ENCODE results near the gene GJB1.

Gene GJB1

DNA sequence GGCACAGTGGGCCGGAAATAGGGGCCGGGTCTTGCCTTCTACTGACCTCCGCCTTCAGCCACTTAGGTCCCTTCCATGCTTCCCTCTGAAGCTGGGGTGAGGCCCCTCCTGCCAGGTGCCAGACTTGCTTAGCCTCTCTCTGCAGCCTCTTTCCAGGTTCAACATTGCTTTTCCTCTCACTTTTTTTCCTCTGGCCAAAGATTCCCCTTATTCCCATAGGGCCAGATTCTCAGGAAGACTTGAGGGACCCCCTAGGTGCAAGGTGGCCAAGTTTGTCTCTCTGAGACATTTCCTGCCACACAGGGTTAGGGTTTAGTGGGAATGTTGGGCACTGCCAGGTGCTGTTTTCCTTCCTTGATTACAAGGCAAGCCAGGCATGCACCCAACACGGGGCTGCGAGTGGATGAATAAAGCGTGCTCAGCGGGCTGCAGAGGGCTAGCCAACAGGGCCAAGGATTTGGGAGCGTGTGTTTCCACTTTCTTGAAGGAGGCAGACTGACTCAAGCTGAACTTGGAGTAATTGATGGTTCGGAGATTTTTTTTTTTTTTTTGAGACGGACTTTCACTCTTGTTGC lies 7.6 kb upstream of the GJB1 start:
- no peak for DNase-seq

DNA sequence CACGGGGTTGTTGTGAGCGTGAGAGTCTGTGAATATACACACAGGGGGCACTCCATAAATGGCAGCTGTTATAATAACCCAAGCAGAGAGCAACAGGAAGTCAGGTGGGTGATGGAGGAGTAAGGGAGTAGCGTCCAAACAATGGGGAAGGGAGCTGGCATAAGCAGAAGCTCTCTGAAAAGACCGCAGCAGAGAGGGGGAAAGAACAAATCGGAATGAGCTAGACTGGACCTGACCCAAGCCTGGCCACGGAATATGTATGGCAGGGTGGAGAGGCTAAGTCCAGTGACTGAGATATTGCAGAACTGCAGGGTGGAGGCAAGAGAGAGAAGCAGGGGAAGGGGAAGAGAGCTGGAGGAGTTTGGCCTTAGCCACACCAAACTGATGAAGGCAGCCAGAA lies 6.5 kb upstream of the GJB1 start:
- no peak for DNase-seq

DNA sequence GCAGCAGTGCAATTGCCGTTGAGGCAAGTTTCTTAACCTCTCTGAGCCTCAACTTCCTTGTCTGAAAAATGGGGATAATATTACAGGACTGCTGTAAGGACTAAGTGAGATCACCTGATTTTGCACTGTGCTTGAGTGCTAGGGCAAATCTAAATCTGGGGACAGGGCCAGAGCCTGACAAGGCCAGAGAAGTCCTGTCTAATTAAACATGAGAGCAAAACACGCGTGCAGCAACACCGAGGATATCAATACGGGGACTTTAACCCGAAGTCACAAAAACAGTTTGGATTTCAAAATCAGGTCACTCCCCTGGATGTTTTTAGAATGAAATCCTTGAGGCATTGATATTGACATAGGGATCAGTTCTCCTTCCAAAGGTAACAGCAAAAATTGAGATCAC lies 5.7 kb upstream of the GJB1 start:
- DNase-seq, result no peak

DNA sequence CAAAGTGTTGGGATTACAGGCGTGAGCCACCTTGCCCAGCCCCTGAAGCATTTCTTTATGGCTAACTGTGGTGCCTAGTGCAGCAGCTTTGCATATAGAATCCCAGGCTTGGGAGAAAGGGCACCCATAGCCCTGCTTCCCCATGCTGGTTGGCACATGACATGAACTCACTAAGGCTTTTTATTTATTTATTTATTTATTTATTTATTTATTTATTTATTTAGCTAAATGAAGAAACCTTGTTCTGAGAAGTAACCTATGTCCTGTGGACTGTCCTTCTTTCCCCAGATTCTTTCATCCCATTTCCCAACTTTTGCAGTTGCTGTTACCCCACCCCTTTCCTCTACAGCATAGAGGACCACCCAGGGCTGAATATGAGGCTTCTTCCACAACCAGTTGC lies 1.9 kb upstream of the GJB1 start:
- DNase-seq, result no peak

DNA sequence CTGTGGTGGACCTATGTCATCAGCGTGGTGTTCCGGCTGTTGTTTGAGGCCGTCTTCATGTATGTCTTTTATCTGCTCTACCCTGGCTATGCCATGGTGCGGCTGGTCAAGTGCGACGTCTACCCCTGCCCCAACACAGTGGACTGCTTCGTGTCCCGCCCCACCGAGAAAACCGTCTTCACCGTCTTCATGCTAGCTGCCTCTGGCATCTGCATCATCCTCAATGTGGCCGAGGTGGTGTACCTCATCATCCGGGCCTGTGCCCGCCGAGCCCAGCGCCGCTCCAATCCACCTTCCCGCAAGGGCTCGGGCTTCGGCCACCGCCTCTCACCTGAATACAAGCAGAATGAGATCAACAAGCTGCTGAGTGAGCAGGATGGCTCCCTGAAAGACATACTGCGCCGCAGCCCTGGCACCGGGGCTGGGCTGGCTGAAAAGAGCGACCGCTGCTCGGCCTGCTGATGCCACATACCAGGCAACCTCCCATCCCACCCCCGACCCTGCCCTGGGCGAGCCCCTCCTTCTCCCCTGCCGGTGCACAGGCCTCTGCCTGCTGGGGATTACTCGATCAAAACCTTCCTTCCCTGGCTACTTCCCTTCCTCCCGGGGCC lies 1.2 kb downstream of the GJB1 start:
- no peak for DNase-seq

DNA sequence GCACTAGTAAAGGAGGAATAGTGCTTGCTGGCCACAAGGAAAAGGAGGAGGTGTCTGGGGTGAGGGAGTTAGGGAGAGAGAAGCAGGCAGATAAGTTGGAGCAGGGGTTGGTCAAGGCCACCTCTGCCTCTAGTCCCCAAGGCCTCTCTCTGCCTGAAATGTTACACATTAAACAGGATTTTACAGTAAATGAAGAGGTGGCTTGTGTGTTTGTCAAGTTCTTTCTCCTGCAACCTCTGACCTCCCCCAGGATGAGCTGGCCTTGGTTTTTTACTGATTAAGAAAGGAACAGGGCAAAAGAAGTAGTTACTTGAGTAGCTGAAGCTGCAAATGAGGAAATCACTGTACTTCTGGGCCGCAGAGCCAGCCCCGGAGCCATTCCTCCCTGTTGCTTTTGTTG lies 2.0 kb downstream of the GJB1 start:
- DNase-seq, result no peak

DNA sequence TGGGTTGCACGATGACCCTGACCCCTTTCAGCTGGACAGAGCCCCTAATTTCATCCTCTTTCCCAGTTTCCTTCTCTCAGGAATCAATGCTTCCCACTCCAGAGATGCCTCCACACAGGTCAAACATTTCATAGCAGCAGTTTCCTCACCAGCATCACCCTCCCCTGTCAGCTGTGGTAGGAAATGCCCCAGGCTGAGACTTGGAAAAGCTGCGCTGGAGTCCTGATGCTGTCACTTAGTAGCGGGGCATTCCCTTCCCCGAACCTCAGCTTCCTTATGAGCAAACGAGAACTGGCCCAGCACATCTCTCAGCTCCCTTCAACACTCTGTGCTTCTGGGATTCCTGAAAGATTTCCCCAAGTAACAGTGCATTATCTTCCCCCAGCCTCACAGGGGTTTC lies 2.7 kb downstream of the GJB1 start:
- no peak for DNase-seq

DNA sequence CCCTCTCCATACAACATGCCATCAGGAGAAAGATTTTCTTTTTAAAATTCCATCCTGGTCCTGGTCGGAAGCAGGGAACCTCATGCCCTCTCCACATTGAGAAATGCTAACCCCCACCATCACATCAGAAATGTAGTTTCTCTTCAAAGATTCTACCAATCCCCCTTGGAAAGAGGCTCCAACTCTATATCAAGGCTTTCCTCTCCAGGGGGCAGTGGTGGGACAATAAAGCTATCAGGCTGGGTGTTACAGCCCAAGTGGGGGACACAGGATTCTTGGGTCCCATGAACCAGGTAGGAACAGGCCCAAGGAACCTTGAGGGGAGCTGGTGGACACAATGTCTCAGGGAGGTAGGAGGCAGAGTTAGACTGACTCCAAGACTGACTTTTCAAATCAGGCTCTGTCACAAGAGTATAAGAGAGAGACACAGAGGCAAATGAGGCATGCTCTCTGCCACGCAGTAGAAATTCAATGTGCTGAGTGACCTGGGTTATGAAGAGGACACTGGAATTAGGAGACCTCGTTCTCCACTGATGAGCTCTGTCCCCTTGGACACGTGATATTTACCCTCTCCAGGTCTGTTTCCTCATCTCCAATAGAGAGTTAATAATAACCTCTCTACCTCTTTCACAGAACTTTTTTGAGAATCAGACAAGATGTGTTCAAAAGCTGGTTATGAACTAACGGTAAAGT lies 4.5 kb downstream of the GJB1 start:
- DNase-seq, result no peak

DNA sequence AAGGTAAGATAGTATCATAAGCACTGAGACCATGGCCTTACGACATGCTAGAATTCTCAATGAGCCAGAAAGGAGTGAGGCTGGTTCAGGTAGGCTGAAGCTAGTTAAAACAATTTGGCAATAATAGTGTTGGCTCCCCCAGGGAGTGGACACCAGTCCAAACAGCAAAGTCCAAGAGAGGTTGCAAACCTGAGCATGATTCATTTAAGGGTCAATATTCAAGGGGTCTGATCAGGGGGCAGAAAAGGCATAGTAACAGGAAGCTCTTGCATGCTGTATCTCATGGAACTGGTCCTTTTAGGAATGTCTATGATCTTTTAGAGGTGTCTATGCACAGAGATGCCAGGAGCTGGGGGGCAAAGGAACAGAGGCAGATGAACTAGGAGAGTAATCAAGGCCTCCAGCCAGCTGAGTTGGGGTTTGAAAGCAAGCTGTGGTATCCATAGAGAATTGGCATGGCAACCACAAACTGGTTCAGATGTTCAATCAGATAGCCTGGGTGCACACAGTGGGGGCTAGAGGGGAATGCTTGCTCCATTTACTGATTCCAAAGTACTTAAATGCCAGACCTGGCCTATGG lies 5.1 kb downstream of the GJB1 start:
- no peak for DNase-seq

DNA sequence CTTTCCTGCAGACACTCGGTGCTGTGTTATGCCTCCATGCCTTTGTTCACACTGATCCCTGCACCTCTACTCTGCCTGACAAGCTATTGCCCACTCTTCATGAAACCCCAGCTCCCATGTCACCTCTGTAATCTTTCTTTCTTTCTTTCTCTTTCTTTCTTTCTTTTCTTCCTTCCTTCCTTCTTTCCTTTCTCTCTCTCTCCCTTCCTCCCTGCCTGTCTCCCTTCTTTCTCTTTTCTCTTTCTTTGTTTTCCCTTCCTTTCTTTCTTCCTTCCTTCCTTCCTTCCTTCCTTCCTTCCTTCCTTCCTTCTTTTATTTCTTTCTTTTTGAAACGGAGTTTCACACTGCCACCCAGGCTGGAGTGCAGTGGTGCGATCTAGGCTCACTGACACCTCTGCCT lies 12.5 kb downstream of the GJB1 start:
- no peak for DNase-seq

DNA sequence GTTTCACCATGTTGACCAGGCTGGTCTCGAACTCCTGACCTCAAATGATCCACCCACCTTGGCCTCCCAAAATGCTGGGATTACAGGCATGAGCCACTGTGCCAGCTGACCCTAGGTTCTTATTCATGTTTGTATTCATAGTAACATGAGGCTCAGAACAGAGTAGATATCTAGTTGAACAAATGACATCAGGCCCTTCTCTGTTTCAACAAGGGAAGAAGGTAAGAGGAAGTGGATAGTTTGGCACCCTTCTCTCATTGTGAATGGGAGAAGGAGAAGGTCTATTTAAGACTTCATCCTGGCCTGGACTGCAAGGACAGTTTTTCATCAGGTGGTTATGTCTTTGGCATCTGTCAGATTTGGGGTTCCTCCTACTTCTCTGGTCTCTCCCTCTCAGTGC lies 13.8 kb downstream of the GJB1 start:
- DNase-seq, result no peak

DNA sequence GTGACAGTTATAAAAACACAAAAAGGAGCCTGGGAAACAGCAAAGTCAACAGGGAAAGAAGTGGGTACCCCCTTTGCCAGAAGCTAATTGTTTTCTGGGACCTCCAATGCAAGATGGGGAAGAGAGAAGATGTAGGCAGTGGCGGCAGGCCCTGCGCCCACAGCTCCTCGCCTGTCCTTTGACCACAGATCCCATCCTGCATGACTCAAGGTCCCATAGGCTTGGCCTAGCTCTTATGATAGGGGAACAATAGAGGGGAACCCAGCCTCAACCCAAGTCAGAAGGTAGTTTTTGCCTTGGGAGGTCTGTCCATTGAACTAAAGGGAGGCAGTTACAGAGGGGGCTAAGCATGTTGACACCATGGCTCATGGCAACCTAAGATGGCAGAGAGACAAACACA lies 16.8 kb downstream of the GJB1 start:
- no peak for DNase-seq

DNA sequence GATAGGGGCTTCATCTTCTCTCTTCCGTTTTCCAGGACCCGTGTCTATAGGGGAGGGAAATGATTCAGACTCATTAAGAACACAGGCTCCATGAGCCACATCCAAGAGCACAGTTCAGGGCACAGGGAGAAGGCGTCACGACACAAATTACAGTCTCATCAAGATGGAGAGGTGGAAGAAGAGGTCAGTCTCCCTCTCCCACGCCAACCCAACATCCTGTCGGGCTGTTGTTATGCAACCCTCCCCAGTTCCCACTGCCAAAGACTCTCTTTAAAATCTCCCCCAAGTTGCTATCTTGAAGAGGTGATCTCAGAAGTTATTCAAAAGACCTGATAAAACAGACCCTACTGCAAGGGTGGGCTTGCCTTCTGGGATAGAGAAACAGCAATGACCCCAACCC lies 18.3 kb downstream of the GJB1 start:
- no peak for DNase-seq

DNA sequence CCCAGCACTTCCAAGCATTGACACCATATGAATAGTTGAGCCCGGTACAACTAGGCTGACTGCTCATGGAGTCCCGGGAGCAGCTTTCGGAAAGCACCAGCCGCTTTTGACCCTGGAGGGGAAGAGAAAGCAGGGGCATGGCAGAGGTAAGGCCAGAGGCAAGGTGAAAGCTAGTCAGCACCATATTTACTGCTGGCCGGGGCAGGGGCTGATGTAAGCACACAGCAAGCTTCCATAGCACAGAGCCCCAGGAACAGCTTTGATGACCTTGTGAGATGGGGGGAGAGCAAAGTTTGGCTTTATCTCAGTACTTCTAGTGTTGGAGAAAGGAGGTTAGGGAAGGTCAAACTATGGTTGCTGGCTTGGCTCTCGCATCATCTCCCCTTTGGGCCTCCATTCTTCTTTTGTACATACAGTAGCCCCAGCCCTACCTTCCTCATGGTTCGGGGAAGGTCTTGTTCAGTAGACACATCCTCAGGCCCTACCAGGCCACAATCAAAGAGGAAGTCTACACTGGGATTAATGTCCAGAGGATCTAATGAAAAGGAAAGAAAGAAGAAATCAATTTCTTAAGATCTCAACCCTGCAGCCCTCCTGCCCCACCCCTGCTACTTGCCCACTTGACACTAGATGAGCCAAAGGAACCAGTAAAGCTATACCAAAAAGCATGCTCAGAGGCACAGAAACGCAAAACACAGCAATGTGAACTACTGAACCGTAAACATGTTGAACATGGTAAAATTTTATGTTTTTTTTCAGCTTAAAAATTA lies 21.5 kb downstream of the GJB1 start:
- DNase-seq, result no peak

DNA sequence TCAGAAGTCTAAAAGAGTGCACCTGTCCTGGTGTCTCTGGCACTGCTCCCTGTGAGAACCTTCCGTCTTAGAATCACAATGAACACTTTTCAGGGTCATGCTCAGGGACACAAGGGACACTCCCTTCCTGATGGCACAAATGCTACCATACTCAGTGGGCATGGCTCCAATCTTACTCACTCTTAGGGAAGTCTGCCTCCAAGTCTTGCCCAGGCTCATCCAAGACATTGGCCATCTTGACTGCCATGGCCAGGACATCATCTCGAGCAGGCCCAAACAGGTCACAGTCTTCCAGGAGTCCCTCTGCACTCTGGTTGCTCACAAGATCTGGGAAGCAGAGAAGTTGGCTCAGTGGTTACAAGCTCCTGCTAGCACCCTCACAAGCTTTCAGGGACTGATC lies 22.1 kb downstream of the GJB1 start:
- DNase-seq, result no peak

DNA sequence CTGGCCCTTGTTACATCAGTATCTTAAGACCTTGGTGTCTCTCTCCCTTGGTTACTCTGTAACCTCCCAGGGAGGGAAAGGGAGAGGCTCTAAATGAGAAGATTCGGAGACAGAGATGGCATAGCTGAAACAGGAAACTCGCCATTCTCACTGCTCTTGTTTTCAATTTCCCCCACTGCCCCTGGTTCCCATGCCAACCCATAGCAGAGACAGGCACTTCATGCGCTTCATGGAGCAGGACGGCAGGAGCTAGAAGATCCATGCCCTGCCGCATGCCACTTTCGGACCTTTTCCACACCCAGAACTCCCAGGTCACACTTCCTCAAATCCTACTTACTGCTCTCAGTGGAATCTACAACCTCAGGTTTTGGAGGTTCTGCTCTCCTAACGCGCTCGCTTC lies 27.8 kb downstream of the GJB1 start:
- DNase-seq, result no peak

DNA sequence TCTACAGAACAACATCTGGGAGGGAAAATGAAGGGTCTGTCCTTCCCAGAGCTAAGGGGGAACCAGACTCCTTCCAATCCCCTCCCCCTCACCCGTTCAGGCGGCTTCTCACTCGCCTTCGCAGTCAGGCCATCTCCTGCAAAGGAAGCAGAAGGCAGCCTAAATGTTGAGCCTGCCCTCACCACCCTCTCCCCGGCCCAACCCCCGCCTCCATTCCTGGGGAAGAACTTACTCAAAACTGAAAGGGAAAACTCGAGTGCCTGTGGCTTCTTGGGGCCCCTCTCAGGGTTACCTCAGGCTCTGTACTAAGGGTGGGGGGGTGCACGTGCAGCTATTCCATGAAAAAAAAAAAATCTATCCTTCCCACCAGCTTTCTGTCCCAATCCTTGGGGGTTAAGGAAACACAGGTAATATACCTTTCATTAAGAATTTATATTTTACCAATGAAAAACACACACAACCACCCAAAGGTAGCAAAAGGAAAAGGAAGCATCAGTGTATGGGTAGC lies 28.5 kb downstream of the GJB1 start:
- DNase-seq, result no peak

DNA sequence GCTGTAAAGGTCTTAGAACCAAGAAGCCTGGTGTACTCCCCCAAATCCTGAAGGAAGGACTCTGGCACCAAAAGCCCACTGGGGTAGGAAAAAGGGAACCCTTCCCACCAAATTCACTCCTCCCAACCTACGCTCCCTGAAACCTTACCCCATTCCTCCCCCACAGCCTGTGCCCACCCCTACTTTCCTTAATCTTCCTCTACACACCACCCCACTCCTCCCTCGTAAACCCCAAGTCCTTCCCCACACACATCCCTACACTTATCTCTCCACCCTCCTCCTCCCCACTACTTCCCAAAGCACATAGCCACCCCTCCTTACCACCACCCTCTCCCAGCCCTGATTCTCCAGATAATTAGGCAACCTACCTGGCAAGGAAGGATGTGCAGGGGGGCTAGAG lies 29.2 kb downstream of the GJB1 start:
- DNase-seq, result no peak

DNA sequence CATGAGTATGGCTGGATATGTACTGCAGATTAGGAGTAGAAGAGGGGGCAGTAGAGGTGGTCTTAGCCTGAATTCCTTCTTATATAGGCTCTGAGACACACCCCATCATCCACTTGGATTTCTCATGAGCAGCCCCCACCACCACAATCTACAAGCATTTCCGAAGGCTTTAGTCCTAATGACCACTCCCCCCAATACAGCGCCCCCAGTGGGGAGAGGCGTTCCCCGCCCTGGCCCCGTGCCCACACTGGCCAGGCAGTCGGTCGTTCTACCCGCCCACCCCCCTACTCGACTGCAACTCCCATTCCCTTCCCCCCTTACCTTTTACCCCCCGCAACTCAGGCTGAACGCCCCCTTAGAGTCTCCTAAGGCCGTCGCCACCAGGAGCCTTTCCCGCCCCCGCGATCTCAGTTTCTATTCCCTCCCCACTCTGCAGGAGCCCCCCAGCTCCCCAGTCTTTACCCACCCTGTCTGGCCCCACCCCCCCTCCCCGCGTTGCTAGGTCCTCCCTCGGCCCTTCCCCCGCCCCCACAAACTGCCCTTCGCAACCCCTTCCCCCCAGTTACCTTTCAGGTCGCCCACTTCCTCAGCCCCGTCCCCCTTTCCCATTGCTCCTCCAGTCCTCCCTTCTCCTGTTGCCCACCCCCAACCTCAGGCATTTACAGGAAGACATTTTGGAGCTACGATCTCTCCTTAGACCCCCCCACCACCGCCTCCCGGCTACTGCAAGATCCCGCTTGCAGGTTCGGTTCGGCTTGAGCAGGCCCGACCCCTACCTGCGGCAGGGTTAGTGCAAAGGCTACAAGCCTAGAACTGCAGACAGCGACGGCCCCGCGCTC lies 30.4 kb downstream of the GJB1 start:
- DNase-seq, result peak in 2 of 5 donors; percentile 14 to 20

DNA sequence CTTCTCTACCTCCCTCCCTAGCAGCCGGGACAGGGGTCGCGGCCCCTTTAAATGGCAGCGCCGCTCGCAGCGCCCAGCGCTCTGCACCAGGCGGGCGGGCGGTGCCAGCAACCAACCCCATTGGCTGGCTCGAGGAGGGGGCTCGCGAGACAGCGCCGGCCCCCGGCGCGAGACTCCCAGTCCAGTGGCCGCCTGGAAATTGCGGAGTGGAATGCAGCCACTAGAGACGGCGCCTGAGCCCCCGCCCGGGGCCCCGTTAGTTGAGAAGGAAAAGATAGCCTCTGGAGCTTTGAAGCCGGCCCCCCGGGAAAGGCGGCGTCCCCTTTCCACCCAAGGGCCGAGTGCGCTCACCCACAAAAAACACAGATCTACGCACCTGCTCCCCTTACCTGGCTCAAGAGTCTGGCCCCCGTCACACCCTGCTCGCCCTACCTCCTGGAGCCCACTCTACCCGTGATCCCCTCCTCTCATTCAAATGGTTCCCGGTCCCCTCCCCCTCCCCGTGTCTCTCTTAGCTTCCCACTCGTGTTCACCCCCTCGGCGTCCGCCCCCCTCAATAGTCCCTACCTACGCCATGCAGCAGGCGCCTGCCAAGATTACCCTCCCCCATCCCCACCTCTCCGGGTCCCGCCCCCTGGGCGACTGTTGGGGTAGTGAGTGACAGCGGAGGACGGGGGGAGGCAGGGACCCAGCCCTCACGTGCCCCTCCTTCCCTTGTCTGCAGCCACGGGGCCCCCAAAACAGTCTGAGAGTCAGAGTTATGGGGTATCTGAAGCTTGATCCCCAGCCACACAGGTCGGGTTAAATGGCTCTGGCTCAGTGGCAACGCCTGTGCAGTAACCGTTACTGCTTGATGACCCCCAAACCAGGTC lies 31.3 kb downstream of the GJB1 start, which contains the start of gene ZMYM3:
ZMYM3 (minus strand) TSS at position 49 of the 872 bp plus-strand sequence. CDS start 885 bp downstream, outside the sequence.
- peak; percentile 55 to 84 (median 67) for DNase-seq

DNA sequence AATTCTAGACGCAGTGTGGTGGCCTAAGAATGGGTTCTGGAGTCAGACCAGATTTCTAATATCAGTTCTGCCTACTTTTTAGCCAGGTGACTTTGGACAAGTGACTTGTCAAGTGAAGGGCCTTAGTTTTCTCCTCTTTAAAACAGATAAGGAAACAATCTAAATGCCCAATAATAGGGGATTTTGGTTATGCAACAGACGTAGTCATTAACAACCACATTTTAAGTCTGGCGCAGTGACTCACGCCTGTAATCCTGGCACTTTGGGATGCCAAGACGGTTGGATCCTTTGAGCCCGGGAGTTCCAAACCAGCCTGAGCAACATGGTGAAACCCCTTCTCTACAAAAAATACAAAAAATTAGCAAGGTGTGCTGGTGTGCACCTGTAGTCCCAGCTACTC lies 33.0 kb downstream of the GJB1 start:
- no peak for DNase-seq
